LNCAP (cell line): ENCODE data around the gene NAP1L4.

Source experiments
- TF ChIP-seq, protein P1 (sequence below): fragments of 450-650 bp; IDR thresholded peaks from 2 replicates; pipeline ENCODE4 v1.5.1; 2017; ENCODE audit warnings: mild to moderate bottlenecking

The NAP1L4 gene, protein sequence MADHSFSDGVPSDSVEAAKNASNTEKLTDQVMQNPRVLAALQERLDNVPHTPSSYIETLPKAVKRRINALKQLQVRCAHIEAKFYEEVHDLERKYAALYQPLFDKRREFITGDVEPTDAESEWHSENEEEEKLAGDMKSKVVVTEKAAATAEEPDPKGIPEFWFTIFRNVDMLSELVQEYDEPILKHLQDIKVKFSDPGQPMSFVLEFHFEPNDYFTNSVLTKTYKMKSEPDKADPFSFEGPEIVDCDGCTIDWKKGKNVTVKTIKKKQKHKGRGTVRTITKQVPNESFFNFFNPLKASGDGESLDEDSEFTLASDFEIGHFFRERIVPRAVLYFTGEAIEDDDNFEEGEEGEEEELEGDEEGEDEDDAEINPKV

DNA sequence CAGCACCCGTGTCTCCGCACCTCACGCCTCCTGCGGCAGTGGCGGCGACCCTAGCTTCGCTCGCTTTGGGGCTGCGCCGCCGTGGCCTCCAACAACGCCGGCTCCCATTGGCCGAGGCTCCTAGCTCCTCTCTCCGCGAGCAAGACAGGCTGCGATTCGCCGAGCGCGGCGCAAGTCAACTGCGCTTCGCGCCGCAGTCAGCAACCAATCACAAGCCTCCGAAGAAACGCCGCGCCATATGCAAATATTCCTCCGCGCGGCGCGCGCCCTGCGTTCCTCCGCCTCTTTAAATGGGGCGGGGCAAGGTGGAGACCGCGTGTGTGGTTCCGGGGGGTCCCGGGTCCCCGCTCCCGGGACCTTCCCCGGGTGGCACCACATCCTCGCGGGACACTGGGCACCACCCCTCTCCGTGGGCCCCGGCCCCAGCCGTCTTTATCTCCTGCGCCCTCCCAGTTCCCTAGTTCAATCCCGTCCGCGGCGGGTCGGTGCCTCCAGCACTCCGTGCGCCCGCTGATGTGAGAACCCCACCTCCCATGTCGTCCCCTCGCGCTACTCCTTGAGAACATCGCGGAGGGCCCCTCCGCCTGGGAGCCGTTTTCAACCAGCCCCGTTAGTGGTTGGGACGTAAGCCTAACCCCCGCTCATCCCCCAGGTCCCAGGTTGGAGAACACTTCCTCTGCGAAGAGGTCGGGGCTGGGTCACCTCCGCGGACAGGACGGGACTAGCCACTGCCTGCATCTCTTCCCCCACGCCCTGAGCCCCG, at the start of gene NAP1L4:
Gene NAP1L4, minus strand, starts transcription at position 96 of the 763 bp plus-strand sequence. CDS start 13,109 bp downstream, outside the sequence.
- TF ChIP-seq, protein P1, sequence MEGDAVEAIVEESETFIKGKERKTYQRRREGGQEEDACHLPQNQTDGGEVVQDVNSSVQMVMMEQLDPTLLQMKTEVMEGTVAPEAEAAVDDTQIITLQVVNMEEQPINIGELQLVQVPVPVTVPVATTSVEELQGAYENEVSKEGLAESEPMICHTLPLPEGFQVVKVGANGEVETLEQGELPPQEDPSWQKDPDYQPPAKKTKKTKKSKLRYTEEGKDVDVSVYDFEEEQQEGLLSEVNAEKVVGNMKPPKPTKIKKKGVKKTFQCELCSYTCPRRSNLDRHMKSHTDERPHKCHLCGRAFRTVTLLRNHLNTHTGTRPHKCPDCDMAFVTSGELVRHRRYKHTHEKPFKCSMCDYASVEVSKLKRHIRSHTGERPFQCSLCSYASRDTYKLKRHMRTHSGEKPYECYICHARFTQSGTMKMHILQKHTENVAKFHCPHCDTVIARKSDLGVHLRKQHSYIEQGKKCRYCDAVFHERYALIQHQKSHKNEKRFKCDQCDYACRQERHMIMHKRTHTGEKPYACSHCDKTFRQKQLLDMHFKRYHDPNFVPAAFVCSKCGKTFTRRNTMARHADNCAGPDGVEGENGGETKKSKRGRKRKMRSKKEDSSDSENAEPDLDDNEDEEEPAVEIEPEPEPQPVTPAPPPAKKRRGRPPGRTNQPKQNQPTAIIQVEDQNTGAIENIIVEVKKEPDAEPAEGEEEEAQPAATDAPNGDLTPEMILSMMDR, result no peak

DNA sequence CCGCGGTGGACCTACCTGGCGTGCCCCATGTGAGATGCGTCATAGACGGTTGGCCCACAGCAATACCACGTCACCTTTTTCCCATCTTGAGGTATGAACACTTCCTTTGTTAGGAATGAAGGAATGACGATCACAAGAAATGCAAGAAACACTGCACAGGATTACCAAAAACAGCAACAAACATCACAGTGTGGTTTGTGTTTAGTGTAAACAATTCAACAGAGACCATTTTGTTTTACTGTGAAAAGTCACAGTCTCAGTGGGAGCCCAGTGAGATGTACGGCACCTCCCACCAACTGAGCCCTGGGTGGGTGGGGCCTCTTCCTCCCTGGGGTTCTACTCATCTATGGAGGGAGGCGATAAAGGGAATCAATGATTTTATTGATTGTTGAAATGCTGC, 48.8 kb upstream of the NAP1L4 start:
- TF ChIP-seq, protein P1, result no peak

DNA sequence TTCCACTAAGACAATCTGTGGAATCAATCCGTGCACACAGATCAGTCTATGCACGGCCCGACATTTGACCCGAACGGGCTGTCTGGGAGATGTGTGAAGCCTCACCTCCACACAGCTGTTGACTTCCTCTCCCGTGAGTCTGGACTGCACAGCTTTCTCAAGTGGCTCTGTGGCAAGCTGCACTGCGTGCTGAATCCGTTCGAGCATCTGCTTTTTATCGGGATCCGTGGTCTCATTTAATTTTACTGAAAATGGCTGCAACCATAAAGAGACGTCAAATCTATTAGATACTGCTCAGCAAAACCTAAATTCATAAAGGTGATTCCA, 45.8 kb upstream of the NAP1L4 start:
- TF ChIP-seq, protein P1, result no peak

DNA sequence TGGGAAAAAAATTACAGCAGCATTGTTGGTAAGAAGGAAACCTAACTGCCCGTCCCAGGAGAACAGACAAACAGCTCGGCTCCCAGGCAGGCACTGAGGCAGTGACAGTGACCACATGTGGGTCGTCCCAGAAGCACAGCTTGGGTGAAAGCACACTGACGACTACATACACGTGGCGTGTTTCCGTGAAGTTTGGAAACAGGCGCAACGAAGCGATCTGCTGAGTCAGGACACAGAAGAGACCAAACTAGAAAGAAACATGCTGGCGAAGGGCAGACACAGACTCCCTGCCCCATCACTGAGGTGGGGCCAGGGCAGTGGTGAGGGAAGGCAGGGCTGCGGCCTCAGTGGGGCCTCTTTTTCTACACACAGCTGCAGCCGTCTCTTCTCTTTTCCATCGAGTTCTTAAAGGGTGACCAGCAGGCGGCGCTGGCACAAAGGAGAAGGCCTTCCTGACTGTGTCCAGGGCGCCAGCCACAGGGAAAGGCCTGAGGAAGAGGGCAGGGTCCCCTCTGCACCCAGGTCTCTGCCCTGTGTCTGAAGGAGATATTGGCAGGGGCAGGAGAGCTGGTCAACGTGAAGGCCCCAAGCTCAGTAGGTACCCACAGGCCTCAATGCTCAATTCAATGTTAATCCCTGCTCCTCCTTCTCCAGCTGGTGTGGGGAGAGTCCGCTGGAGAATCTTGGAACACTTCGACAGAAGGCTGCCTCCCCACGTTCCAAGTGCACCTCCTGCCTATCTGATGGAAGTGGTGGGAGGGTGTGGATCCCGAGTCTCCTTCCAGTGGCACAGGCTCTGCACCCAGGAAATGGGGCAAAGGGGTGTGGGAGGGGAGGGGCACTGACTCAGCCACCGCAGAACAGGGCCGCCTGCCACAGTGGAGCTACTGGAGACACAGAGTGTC, 45.2 kb upstream of the NAP1L4 start:
- TF ChIP-seq, protein P1, result peak; percentile 79

DNA sequence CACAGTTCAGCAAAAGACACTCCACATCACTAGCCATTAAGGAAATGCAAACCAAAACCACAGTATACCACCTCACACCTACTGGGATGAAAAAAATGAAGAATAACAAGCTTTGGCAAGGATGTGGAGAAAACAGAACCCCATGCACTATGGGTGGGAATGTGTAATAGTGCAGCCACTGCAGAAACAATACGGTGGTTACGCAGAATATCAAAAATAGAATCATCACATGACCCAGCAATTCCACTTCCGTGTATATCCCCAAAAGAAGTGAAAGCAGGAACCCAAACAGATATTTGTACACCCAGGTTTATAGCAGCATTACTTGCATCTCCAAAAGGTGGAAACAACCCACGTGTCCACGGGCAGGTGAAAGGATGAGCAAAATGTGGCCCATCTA, 44.3 kb upstream of the NAP1L4 start:
- TF ChIP-seq, protein P1, result no peak

DNA sequence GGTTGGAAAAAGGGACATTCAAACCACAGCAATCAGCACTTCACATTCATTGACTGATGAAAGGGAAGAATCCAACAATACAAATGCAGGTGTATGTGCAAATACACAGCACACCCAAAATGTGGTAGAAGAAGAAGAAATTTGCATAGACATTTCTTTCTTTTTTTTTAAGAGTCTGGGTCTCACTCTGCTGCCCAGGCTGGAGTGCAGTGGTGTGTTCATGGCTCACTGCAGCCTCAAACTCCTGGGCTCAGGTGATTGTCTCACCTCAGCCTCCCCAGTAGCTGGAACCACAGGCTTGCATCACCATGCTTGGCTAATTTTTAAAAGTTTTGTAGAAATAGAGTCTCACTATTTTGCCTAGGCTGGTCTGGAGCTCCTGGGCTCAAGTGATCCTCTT, 43.2 kb upstream of the NAP1L4 start:
- TF ChIP-seq, protein P1, result no peak
